Activated T-helper 1 cell treated with Interleukin-2 at 50 U/mL for 16 hours (primary cell): ENCODE results near the gene CDX2.

Source experiments
- DNase-seq: peaks from one replicate; pipeline ENCODE4 v3.0.0-alpha.2; 2020; ENCODE audit warnings: low read depth

The CDX2 gene

GRCh38 chr13:27917121-27917947 is 51.8 kb downstream of the CDX2 start:
- no peak for DNase-seq

GRCh38 chr13:27915301-27916207 is 53.6 kb downstream of the CDX2 start:
- no peak for DNase-seq

GRCh38 chr13:27913160-27913559 is 56.0 kb downstream of the CDX2 start:
- no peak for DNase-seq

- no peak for DNase-seq
These were observed 57.6 kb downstream of the CDX2 start for GRCh38 chr13:27911521-27911920.
